ENCODE data around the gene SLC3A2.

- TF ChIP-seq CTCF (IDR thresholded peaks at IDR 0.05) (no peak), POLR2A (IDR thresholded peaks at IDR 0.05) (no peak)
Measured at GRCh38 chr11:62881579-62882430, 1.1 kb downstream of the SLC3A2 start.
